BE2C (cell line): ENCODE measurements around the gene GRPEL2.

Experiments used
- DNase-seq: peaks from one replicate; pipeline ENCODE4 v3.0.0-alpha.2; 2020
- H3K27me3 ChIP-seq: fragments of 250-450 bp; sonication (Bioruptor Pico); 2 replicates; pipeline ENCODE4 v1.5.1; 2020; ENCODE audit warnings: mild to moderate bottlenecking
- H3K36me3 ChIP-seq: fragments of 250-450 bp; sonication (Bioruptor Pico); 2 replicates; pipeline ENCODE4 v1.5.1; 2020; ENCODE audit warnings: mild to moderate bottlenecking
- H3K4me1 ChIP-seq: fragments of 250-450 bp; sonication (Bioruptor Pico); 2 replicates; pipeline ENCODE4 v1.5.1; 2020
- H3K4me3 ChIP-seq: 2 replicates; pipeline ENCODE4 v1.5.1; 2011; ENCODE audit warnings: low read depth, low read length
- H3K9me3 ChIP-seq: fragments of 250-450 bp; sonication (Bioruptor Pico); 2 replicates; pipeline ENCODE4 v1.5.1; 2020
- TF ChIP-seq, protein P1 (sequence below): IDR thresholded peaks from 2 replicates; pipeline ENCODE4 v1.5.1; 2012; ENCODE audit warnings: mild to moderate bottlenecking, low read depth, low read length

Gene GRPEL2

DNA sequence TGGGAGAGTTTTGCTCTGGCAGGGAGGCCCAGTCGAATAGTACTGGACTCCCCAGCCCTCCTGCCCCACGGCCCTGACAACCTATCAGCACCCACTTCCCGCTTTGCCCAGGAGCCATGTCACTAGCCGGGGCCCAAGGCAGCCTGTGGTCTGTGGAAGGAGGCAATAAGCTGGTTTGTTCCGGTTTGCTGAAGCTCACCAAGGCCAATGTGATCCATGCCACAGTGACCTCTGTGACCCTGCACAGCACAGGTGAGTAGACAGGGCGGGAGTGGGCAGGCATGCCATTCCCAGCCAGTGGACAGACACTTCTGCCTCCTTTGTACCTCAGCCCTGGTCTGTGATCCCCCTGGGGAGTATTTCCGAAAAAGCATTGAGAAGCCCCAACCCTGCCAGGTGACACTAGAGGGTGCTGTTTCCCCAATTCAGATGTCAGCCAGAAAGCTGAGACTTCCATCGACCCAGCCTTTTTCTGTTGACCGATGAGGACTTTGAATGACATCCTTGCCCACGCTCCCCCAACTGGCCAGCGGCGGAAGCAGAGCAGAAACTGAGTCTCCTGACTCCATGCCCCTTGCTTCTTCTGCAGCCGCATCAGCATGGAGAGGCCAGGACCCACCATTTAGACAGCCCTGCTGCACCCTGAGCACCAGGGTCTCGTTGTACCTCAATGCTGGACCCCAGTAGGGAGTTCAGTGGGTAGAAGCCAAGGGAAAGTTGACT, 22.1 kb downstream of the GRPEL2 start:
- Histone ChIP-seq H3K9me3 (no peaks in the 10 kb centered on the region), H3K27me3 (no peaks in the 10 kb centered on the region), H3K36me3 (no peaks in the 10 kb centered on the region), H3K4me1 (no peaks in the 10 kb centered on the region; the same call in 1 of the 2 replicates), H3K4me3 (no peak overlapping the region)
- peak; percentile 86 for DNase-seq
- TF ChIP-seq, protein P1, sequence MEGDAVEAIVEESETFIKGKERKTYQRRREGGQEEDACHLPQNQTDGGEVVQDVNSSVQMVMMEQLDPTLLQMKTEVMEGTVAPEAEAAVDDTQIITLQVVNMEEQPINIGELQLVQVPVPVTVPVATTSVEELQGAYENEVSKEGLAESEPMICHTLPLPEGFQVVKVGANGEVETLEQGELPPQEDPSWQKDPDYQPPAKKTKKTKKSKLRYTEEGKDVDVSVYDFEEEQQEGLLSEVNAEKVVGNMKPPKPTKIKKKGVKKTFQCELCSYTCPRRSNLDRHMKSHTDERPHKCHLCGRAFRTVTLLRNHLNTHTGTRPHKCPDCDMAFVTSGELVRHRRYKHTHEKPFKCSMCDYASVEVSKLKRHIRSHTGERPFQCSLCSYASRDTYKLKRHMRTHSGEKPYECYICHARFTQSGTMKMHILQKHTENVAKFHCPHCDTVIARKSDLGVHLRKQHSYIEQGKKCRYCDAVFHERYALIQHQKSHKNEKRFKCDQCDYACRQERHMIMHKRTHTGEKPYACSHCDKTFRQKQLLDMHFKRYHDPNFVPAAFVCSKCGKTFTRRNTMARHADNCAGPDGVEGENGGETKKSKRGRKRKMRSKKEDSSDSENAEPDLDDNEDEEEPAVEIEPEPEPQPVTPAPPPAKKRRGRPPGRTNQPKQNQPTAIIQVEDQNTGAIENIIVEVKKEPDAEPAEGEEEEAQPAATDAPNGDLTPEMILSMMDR: peak; percentile 97

- Histone ChIP-seq H3K9me3 (no peaks in the 10 kb centered on the region), H3K27me3 (no peaks in the 10 kb centered on the region), H3K4me3 (no peak overlapping the region), H3K36me3 (no peaks in the 10 kb centered on the region), H3K4me1 (no peaks in the 10 kb centered on the region; the same call in 1 of the 2 replicates)
- TF ChIP-seq, protein P1: no peak
- DNase-seq: no peak
These were observed 22.8 kb downstream of the GRPEL2 start for GRCh38 chr5:149367972-149368645.

DNA sequence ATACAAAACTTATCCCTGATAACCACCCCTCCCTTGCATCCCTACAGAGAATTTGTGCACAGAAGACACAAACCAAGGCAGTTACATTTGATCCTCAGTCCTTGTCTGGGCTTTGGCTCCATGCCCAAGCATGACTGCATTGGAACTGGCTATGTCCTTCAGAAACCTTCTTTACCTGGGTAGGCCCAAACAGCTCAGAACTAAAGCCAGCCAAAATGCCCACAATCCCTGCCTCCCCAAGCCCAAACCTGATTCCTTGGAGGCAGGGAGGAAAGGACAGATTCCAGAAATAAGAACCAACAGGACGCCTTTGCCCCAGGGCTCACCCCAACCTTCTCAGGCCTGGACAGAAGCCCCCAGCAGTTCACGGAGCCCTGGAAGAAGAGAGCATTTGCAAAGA, 25.6 kb downstream of the GRPEL2 start:
- TF ChIP-seq, protein P1: no peak
- Histone ChIP-seq H3K36me3 (no peaks in the 10 kb centered on the region), H3K4me1 (no peaks in the 10 kb centered on the region; the same call in 1 of the 2 replicates), H3K9me3 (no peaks in the 10 kb centered on the region), H3K27me3 (no peaks in the 10 kb centered on the region), H3K4me3 (no peak overlapping the region)
- no peak for DNase-seq

DNA sequence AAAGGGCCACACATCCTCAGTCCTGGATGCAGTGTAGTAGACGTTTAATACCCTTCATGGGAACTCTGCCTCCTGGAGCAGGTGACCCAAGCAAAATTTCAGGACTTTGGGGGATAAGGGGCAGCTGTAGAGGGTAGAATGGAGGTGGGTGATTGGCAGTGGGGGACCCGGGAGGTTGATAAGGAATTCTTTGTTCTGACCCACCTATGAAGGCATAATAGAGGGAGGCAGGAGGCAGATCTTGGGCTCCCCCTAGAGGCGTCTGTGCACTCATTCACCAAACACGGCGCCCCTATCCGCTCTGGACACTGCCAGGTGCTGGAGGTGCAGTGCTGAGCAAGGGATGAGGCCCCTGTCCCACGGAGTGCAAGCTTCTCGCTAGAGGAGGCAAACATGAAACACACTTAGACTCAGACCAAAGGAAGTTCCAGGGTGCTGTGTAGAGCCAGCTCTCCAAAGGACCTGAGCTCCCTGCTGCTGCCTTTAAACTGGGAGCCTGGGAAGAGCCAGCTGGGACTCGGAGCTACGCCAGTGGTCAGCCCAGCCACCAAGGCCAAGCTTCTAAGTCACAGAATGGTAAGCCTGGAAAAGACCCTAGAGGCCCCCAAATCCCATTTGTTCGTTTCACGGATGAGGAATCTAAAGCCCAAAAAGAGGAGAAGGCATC, 26.1 kb downstream of the GRPEL2 start:
- no peaks in the 10 kb centered on the region for H3K9me3 ChIP-seq
- H3K4me1 ChIP-seq: no peaks in the 10 kb centered on the region; the same call in 1 of the 2 replicates
- H3K27me3 ChIP-seq: no peaks in the 10 kb centered on the region
- no peak overlapping the region for H3K4me3 ChIP-seq
- no peaks in the 10 kb centered on the region for H3K36me3 ChIP-seq
- TF ChIP-seq, protein P1: peak; percentile 91
- peak; percentile 78 for DNase-seq

DNA sequence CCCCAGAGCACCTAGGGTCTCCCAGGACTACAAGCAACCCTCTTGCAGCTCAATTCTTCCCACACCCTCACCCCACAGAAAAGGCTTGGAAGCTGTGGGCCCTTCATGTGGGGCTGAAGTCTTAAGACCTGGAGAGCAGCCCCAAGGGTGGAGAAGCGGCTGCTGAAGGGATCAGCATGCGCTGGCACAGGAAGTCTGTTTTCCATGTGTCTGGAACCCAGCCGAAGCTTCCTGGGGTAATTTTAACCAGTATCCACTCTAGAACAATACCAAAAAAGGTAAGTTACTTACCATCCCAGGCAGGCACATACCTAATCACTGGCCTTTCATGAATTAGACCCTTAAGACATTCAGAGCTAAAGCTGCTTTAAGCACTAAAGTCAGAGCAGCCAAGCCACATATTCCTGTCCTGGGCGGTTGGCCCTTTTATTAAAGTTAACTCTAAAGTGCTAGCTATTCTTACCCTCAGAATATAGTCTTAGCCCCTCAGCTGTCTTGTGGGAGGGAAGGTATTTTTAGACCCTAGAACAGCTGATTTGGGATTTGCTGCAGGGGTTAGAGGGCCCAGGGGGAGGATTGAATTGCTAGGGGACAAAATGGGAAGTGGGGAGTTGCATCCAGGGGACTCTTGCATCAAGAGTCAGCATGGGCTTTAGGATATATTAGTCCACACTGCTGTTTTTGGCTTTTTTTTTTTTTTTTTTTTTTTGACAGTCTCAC, 26.9 kb downstream of the GRPEL2 start:
- TF ChIP-seq, protein P1: no peak
- Histone ChIP-seq H3K4me1 (no peaks in the 10 kb centered on the region; the same call in 1 of the 2 replicates), H3K4me3 (no peak overlapping the region), H3K27me3 (no peaks in the 10 kb centered on the region), H3K9me3 (no peaks in the 10 kb centered on the region), H3K36me3 (no peaks in the 10 kb centered on the region)
- DNase-seq: no peak
